Activated CD8-positive, alpha-beta memory T cell treated with anti-CD3 and anti-CD28 coated beads, Interleukin-2, amount 10 ng/mL, durations not matched to agents 7 days and 5 days (primary cell): Measurements from ENCODE around the gene FCN2. TPM values are rescaled to one million over a fixed set of nuclear protein-coding genes. Genes with fewer than 3 reads are reported as not detected.

Experiments
- ATAC-seq: fragments of 150-1000 bp; cut with Tn5 transposase; one replicate; pipeline ENCODE4 v1.10.0; 2021; ENCODE audit warnings: moderate library complexity
- CTCF ChIA-PET: fragments of 350-600 bp; sonication (Branson Sonifier 250); formaldehyde crosslinking; loops from one replicate; lab custom pipeline; 2021; ENCODE audit warnings: antibody characterized with exemption; lab: Charles Lee
- DNase-seq: peaks from one replicate; pipeline ENCODE4 v3.0.0-alpha.2; 2020
- H3K27ac Mint-ChIP-seq: one replicate; pipeline ENCODE4 v1.8.0; 2021; ENCODE audit warnings: mild to moderate bottlenecking, mixed read lengths
- H3K27me3 Mint-ChIP-seq: one replicate; pipeline ENCODE4 v1.8.0; 2021; ENCODE audit warnings: mixed read lengths
- H3K36me3 Mint-ChIP-seq: one replicate; pipeline ENCODE4 v1.8.0; 2021; ENCODE audit warnings: mild to moderate bottlenecking, mixed read lengths
- H3K4me1 Mint-ChIP-seq: one replicate; pipeline ENCODE4 v1.8.0; 2021; ENCODE audit warnings: mixed read lengths
- H3K4me3 Mint-ChIP-seq: one replicate; pipeline ENCODE4 v1.8.0; 2021; ENCODE audit warnings: mild to moderate bottlenecking, moderate library complexity, mixed read lengths
- H3K9me3 Mint-ChIP-seq: one replicate; pipeline ENCODE4 v1.8.0; 2022; ENCODE audit warnings: low read depth, mixed read lengths
- total RNA-seq, 2 experiments: library from RNA; stranded (reverse); gene quantifications; one replicate each; pipeline ENCODE4 v1.2.3, GENCODE V29; 2021

FCN2 gene
- total RNA-seq, 2 experiments from 2014 or later, result not detected

DNA sequence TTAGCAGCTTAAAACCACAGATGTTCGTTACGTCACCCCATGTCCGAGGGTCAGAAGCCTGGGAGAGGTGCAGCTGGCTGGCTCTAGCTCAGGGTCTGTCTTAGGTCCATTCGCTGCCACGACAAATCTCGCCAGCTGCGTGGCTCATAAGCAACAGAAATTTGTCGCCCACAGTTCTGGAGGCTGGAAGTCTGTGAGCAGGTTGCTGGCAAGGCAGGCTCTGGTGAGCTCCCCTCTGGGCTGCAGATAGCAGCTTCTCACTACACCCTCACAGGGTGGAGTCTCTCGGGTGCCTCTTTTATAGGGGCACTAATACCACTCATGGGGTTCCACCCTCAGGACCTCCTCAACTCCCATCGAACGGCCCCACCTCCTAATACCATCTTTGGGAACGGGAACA is 40.1 kb upstream of the FCN2 start:
- no peak overlapping the region for H3K27ac Mint-ChIP-seq
- ATAC-seq (no peak), DNase-seq (no peak)
- no peaks in the 10 kb centered on the region for H3K4me1 Mint-ChIP-seq
- no peaks in the 10 kb centered on the region for H3K9me3 Mint-ChIP-seq
- H3K4me3 Mint-ChIP-seq, result no peak overlapping the region
- CTCF ChIA-PET, result no interaction called here
- no peaks in the 10 kb centered on the region for H3K36me3 Mint-ChIP-seq
- no peaks in the 10 kb centered on the region for H3K27me3 Mint-ChIP-seq

- ATAC-seq (no peak), DNase-seq (no peak)
- Mint-ChIP-seq H3K36me3 (no peaks in the 10 kb centered on the region), H3K9me3 (no peaks in the 10 kb centered on the region), H3K27ac (no peak overlapping the region), H3K27me3 (no peaks in the 10 kb centered on the region), H3K4me1 (no peaks in the 10 kb centered on the region), H3K4me3 (no peak overlapping the region)
- CTCF ChIA-PET, result no interaction called here
These were observed 39.3 kb upstream of the FCN2 start for GRCh38 chr9:134841180-134841904.

- ATAC-seq (no peak), DNase-seq (no peak)
- Mint-ChIP-seq H3K4me3 (no peak overlapping the region), H3K27me3 (no peaks in the 10 kb centered on the region), H3K27ac (no peak overlapping the region), H3K4me1 (no peaks in the 10 kb centered on the region), H3K36me3 (no peaks in the 10 kb centered on the region), H3K9me3 (no peaks in the 10 kb centered on the region)
- CTCF ChIA-PET, result no interaction called here
These were observed 38.3 kb upstream of the FCN2 start for GRCh38 chr9:134842321-134842720.

- no peaks in the 10 kb centered on the region for H3K27me3 Mint-ChIP-seq
- no peaks in the 10 kb centered on the region for H3K4me1 Mint-ChIP-seq
- no peak overlapping the region for H3K4me3 Mint-ChIP-seq
- DNase-seq, result no peak
- no peak overlapping the region for H3K27ac Mint-ChIP-seq
- H3K9me3 Mint-ChIP-seq, result no peaks in the 10 kb centered on the region
- ATAC-seq, result no peak
- H3K36me3 Mint-ChIP-seq, result no peaks in the 10 kb centered on the region
- CTCF ChIA-PET, result no interaction called here
These were observed 36.9 kb upstream of the FCN2 start for GRCh38 chr9:134843740-134844139.

DNA sequence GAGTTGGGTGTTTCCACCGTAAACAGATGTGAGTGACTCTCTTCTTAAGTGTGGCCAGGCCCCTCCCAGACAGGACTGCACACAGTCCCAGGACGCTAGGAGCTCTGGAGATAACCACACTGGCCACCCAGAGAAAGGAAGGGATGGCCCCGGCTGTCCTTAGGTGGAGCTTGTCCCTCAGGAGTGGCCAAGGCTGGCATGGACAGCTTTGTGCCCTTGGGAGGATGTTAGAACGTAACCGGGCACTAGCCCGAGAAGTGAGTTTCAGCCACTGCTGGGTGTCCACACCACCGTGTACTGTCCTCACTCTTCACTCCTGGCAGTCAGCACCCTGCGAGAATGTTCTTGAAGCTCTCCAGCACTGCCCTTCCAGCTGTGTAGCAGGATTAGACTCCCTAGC is 35.8 kb upstream of the FCN2 start:
- H3K4me3 Mint-ChIP-seq, result no peak overlapping the region
- CTCF ChIA-PET, result no interaction called here
- H3K9me3 Mint-ChIP-seq, result no peaks in the 10 kb centered on the region
- H3K36me3 Mint-ChIP-seq, result no peaks in the 10 kb centered on the region
- H3K4me1 Mint-ChIP-seq, result no peaks in the 10 kb centered on the region
- no peak for ATAC-seq
- no peaks in the 10 kb centered on the region for H3K27me3 Mint-ChIP-seq
- no peak for DNase-seq
- no peak overlapping the region for H3K27ac Mint-ChIP-seq

DNA sequence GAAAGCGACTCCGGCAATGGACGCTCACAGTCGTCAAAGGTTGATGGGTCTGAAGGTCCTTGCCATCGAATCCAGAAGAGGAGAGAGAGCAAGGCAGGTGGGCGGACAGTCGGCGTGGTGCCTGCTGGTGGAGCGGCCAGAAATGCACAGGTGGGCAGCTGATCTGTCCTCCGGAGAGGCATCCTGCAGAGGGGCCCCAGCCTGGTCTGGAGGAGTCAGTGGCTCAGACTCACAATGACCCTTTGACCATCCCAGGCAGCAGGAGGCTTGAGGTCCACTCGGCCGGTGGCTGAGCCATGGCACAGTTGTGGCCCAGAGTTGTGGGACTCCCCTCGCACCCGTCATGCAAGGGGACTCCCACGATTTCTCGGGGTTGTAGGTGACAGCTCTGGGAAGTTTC is 34.4 kb upstream of the FCN2 start:
- H3K4me1 Mint-ChIP-seq, result no peaks in the 10 kb centered on the region
- H3K36me3 Mint-ChIP-seq, result no peaks in the 10 kb centered on the region
- no peaks in the 10 kb centered on the region for H3K9me3 Mint-ChIP-seq
- no peak overlapping the region for H3K4me3 Mint-ChIP-seq
- CTCF ChIA-PET, result no interaction called here
- DNase-seq (no peak), ATAC-seq (no peak)
- no peaks in the 10 kb centered on the region for H3K27me3 Mint-ChIP-seq
- H3K27ac Mint-ChIP-seq, result no peak overlapping the region

GRCh38 chr9:134846699-134847098 is 33.9 kb upstream of the FCN2 start:
- DNase-seq, result no peak

DNA sequence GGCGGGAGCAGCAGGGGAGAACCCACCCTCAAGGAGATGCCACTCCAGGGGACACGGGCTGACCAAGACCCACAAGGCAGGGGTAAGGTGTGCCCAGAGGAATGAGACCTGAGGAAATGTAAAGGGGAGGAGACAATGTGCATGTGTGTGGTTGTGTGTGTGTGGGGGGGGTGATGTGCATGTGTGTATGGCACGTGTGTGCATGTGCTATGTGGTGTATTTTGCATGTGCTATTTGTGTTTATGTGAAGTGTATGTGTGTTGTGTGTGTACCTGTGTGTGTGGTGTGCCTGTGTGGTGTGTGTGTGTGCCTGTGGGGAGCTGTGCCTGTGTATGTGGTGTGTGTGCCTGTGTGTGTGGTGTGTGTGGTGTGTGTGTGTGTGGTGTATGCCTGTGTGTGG is 33.5 kb upstream of the FCN2 start:
- H3K4me1 Mint-ChIP-seq, result no peaks in the 10 kb centered on the region
- H3K4me3 Mint-ChIP-seq, result no peak overlapping the region
- H3K36me3 Mint-ChIP-seq, result no peaks in the 10 kb centered on the region
- CTCF ChIA-PET, result no interaction called here
- H3K27ac Mint-ChIP-seq, result no peak overlapping the region
- H3K9me3 Mint-ChIP-seq, result no peaks in the 10 kb centered on the region
- DNase-seq, result no peak
- no peak for ATAC-seq
- H3K27me3 Mint-ChIP-seq, result no peaks in the 10 kb centered on the region

More at GRCh38 chr9:134846699-134847098, 33.9 kb upstream of the FCN2 start:
- CTCF ChIA-PET, result no interaction called here
- ATAC-seq, result no peak
- H3K27ac Mint-ChIP-seq, result no peak overlapping the region
- H3K9me3 Mint-ChIP-seq, result no peaks in the 10 kb centered on the region
- H3K27me3 Mint-ChIP-seq, result no peaks in the 10 kb centered on the region
- H3K4me1 Mint-ChIP-seq, result no peaks in the 10 kb centered on the region
- no peaks in the 10 kb centered on the region for H3K36me3 Mint-ChIP-seq
- H3K4me3 Mint-ChIP-seq, result no peak overlapping the region

DNA sequence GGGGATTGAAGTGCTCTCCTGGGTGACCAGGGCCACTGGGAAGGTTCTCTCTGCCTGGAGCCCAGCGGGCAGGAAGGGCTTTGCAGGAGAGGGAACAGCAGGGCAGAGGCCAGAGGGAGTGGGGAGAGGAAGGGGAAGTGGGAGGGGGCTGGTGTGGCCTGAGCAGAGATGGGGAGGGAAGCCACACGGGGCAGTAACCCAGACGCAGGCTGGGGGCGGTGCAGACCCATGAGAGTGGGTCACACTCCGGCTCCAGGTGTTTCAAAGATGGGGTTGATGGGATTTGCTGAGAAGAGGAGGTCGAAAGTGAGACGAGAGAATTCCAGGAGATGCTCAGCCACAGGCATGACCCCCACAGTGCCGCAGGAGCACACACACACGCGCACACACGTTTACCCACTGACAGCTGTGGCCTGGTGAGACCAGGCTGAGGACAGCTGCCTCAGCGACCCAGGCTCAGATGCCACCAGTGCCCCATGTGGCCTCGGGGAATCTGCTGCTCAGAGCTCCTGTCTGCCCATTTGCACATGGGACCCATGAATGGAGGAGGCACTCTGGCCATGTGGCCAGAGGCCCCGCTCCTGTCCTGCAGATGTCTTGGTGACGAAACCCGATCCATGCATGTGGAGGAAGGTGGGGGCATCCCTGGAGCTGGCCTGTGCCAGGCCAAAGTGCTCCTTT is 32.7 kb upstream of the FCN2 start:
- no peak overlapping the region for H3K4me3 Mint-ChIP-seq
- DNase-seq (no peak), ATAC-seq (no peak)
- CTCF ChIA-PET, result no interaction called here
- no peaks in the 10 kb centered on the region for H3K27me3 Mint-ChIP-seq
- no peaks in the 10 kb centered on the region for H3K36me3 Mint-ChIP-seq
- no peaks in the 10 kb centered on the region for H3K4me1 Mint-ChIP-seq
- no peak overlapping the region for H3K27ac Mint-ChIP-seq
- H3K9me3 Mint-ChIP-seq, result no peaks in the 10 kb centered on the region

DNA sequence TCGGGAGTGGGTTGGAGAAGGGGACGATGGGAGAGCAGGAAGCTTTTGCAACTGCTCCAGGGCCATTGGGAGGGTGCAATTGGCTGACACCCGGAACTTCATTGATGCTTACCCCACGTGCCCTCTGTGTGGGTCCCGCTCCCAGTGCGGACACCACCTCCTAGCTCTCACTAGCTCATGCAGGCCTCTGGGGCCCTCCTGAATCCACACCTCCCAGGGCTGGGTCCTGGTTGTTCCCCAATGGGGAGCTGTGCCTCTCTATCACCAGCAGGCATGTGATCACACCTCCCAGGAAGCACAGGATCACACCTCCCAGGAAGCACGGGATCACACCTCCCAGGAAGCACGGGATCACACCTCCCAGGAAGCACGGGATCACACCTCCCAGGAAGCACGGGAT is 32.1 kb upstream of the FCN2 start:
- Mint-ChIP-seq H3K4me1 (no peaks in the 10 kb centered on the region), H3K4me3 (no peak overlapping the region), H3K27ac (no peak overlapping the region), H3K9me3 (no peaks in the 10 kb centered on the region), H3K36me3 (no peaks in the 10 kb centered on the region), H3K27me3 (no peaks in the 10 kb centered on the region)
- CTCF ChIA-PET, result no interaction called here
- no peak for DNase-seq
- no peak for ATAC-seq

DNA sequence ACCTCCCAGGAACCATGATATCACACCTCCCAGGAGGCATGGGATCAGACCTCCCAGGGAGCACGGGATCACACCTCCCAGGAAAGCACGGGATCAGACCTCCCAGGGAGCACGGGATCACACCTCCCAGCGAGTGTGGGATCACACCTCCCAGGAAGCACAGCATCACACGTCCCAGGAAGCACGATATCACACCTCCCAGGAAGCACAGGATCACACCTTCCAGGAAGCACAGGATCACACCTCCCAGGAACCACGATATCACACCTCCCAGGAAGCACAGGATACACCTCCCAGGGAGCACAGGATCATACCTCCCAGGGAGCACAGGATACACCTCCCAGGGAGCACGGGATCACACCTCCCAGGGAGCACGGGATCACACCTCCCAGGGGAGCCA is 30.0 kb upstream of the FCN2 start:
- no peak overlapping the region for H3K4me3 Mint-ChIP-seq
- ATAC-seq (no peak), DNase-seq (no peak)

DNA sequence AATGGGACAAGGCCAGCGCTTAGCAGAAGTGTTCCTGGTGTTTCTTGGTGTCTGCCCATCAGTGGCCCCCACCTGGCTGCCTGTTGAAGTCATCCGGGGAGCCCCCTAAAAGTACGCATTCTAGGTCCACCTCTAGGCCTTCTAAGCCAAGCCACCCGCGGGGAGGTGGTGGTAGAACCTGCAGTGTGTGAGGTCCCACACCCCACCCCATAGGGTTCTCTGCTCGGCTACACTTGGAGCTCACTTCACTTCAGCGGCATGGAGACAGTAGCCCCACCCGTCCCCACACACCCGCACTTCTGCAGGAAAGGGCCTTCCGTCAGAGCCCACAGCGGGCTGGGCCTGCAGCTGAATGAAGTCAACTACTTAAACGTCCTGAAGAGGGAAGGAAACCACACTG is 29.6 kb upstream of the FCN2 start:
- DNase-seq (no peak), ATAC-seq (no peak)
- Mint-ChIP-seq H3K27ac (no peak overlapping the region), H3K4me1 (no peaks in the 10 kb centered on the region), H3K9me3 (no peaks in the 10 kb centered on the region), H3K4me3 (no peak overlapping the region), H3K36me3 (no peaks in the 10 kb centered on the region), H3K27me3 (no peaks in the 10 kb centered on the region)
- CTCF ChIA-PET, result no interaction called here

More for the DNA sequence above, 30.0 kb upstream of the FCN2 start:
- CTCF ChIA-PET, result no interaction called here
- no peak overlapping the region for H3K27ac Mint-ChIP-seq
- no peaks in the 10 kb centered on the region for H3K27me3 Mint-ChIP-seq
- H3K9me3 Mint-ChIP-seq, result no peaks in the 10 kb centered on the region
- H3K36me3 Mint-ChIP-seq, result no peaks in the 10 kb centered on the region
- no peaks in the 10 kb centered on the region for H3K4me1 Mint-ChIP-seq

GRCh38 chr9:134852906-134853654 is 27.5 kb upstream of the FCN2 start:
- no peak overlapping the region for H3K4me3 Mint-ChIP-seq
- H3K27me3 Mint-ChIP-seq, result no peaks in the 10 kb centered on the region
- H3K36me3 Mint-ChIP-seq, result no peaks in the 10 kb centered on the region
- peaks cover 2% of the 10 kb centered on the region for H3K4me1 Mint-ChIP-seq
- no peak for DNase-seq
- H3K27ac Mint-ChIP-seq, result no peak overlapping the region
- CTCF ChIA-PET, result no interaction called here
- no peak for ATAC-seq
- no peaks in the 10 kb centered on the region for H3K9me3 Mint-ChIP-seq

GRCh38 chr9:134853893-134854292 is 26.7 kb upstream of the FCN2 start:
- H3K27me3 Mint-ChIP-seq, result no peaks in the 10 kb centered on the region
- H3K4me1 Mint-ChIP-seq, result peaks cover 8% of the 10 kb centered on the region
- ATAC-seq (no peak), DNase-seq (no peak)
- CTCF ChIA-PET, result no interaction called here
- no peak overlapping the region for H3K4me3 Mint-ChIP-seq
- no peaks in the 10 kb centered on the region for H3K9me3 Mint-ChIP-seq
- H3K27ac Mint-ChIP-seq, result no peak overlapping the region
- no peaks in the 10 kb centered on the region for H3K36me3 Mint-ChIP-seq
